ENCODE measurements around the gene FPR3. TPM values are rescaled to one million over a fixed set of nuclear protein-coding genes. Genes with fewer than 3 reads are reported as not detected.
A peak's percentile ranks its signal among the peaks of the same experiment; 100 is the strongest.

FPR3 gene
- total and polyA plus RNA-seq, 12 donors: 1.1 to 33.8 (median 18.1) TPM

DNA sequence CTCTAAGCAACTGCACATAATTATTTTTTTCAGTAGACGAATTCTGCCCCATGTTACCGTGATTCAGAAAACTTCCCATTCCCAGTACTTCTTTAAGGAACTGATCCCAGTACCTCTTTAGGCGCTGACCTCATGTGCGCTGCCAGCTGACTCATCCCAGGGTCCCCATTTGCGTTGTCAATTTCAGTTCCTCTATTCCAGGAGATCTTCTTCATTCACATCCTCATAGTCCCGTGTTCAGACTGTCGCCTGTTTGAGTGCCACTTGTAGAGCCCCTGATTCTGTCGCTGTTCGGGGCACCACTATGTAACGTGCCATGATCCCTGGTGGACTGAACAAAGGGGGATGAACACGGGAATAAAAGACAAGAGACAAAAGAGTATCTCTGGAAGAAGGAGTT is 16.4 kb downstream of the FPR3 start:
- TF ChIP-seq POLR2A (IDR thresholded peaks at IDR 0.05) (no peak), CTCF (IDR thresholded peaks at IDR 0.05) (no peak)
- intact Hi-C loops (cut with DNase I): no loop called here
- Histone ChIP-seq H3K27ac (peak overlapping the region in 3 of 5 donors; percentile 53 to 74 (median 56)), H3K4me3 (no peak overlapping the region), H3K27me3 (no peaks in the 10 kb centered on the region), H3K36me3 (replicated peaks in 1 of 2) (no peaks in the 10 kb centered on the region), H3K4me1 (replicated peaks in 1 of 2) (peaks cover 0 to 10% of the 10 kb centered on the region in 2 donors), H3K9me3 (replicated peaks in 1 of 3) (no peaks in the 10 kb centered on the region)
- peak in 6 of 7 donors; percentile 35 to 72 (median 46) for DNase-seq
- WGBS, 4 donors: 67 to 88% (median 76%) methylated on average over 11 of the region's 11 CpGs

DNA sequence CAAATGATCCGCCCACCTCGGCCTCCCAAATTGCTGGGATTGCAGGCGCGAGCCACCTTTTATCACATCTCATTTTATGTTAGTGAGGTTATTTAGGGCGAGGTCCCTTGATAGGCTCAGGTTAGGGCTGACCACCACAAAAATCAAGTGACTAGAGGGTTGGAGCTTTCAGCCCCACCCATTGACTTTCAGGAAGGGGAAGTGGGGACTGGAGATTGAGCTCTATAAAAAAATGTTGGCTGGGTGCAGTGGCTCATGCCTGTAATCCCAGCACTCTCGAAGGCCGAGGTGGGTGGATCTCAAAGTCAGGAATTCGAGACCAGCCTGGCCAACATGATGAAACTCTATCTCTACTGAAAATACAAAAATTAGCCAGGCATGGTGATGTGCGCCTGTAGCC is 20.1 kb downstream of the FPR3 start:
- intact Hi-C loops (cut with DNase I): no loop called here
- H3K4me3 ChIP-seq: no peak overlapping the region
- 82 to 91% (median 86%) methylated on average over 9 of the region's 9 CpGs for WGBS, 4 donors

DNA sequence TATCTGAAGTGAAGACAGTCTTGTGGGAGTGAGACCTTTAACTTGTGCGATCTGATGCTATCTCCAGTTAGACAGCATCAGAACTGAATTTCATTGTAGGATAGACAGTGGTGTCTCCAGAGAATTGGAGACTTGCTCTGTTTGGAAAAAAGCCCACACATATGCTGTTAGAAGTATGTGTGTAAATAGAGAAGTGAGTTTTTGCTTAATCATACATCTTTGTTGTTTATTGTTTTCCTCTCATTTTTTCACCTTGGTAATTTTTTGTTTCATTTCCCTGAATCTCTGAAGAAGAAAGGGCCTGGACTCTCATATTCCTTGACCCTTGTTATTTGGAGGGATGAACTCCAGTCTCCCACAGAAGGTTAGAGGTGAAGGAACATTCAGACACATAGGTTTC is 21.8 kb downstream of the FPR3 start:
- intact Hi-C loops (cut with DNase I): no loop called here
- TF ChIP-seq CTCF (IDR thresholded peaks at IDR 0.05): no peak
- no peak for TF ChIP-seq POLR2A (IDR thresholded peaks at IDR 0.05)
- Histone ChIP-seq H3K27ac (peak overlapping the region in 1 of 5 donors; percentile 4), H3K4me1 (replicated peaks in 1 of 2) (no peaks in the 10 kb centered on the region), H3K27me3 (no peaks in the 10 kb centered on the region), H3K9me3 (replicated peaks in 1 of 3) (no peaks in the 10 kb centered on the region), H3K36me3 (replicated peaks in 1 of 2) (no peaks in the 10 kb centered on the region), H3K4me3 (no peak overlapping the region)
- DNase-seq: no peak
- 79 to 100% (median 84%) methylated on average over 1 of the region's 1 CpG for WGBS, 4 donors

More for the DNA sequence above, 20.1 kb downstream of the FPR3 start:
- DNase-seq: peak in 1 of 7 donors; percentile 8
- Histone ChIP-seq H3K4me1 (replicated peaks in 1 of 2) (no peaks in the 10 kb centered on the region), H3K36me3 (replicated peaks in 1 of 2) (no peaks in the 10 kb centered on the region), H3K27ac (no peak overlapping the region), H3K27me3 (no peaks in the 10 kb centered on the region), H3K9me3 (replicated peaks in 1 of 3) (no peaks in the 10 kb centered on the region)
- no peak for TF ChIP-seq CTCF (IDR thresholded peaks at IDR 0.05)
- TF ChIP-seq POLR2A (IDR thresholded peaks at IDR 0.05): no peak

GRCh38 chr19:51820011-51820410 is 25.1 kb downstream of the FPR3 start:
- no peak for DNase-seq
- intact Hi-C loops (cut with DNase I): no loop called here
- TF ChIP-seq POLR2A (IDR thresholded peaks at IDR 0.05) (no peak), CTCF (IDR thresholded peaks at IDR 0.05) (no peak)
- Histone ChIP-seq H3K27ac (peak overlapping the region in 1 of 5 donors; percentile 18), H3K4me1 (replicated peaks in 1 of 2) (peaks cover 0 to 2% of the 10 kb centered on the region in 2 donors), H3K27me3 (no peaks in the 10 kb centered on the region), H3K36me3 (replicated peaks in 1 of 2) (no peaks in the 10 kb centered on the region), H3K9me3 (replicated peaks in 1 of 3) (no peaks in the 10 kb centered on the region), H3K4me3 (no peak overlapping the region)
- 58 to 64% (median 62%) methylated on average over 3 of the region's 3 CpGs for WGBS, 4 donors

All from adrenal gland (tissue), 12 donors.